Spinal cord (tissue), 10 donors: ENCODE measurements around the gene SLC41A2. TPM values are rescaled to one million over a fixed set of nuclear protein-coding genes. Genes with fewer than 3 reads are reported as not detected.
"Not testable (repeated sequence)": the region's sequence is repeated elsewhere in the genome, so short reads cannot be mapped to it uniquely, and the experiment has no call there.

ENCODE experiments used
- DNase-seq, 6 donors: peaks; one replicate each; pipeline versions ENCODE4 v3.0.0 to v3.0.0-alpha.2; 2013 to 2015; ENCODE audit warnings: low spot score in 6 of 6, low read depth in 4 of 6
- H3K27ac ChIP-seq: one replicate; pipeline ENCODE4 v1.5.1; 2013; ENCODE audit warnings: low read depth, low read length, control low read depth
- H3K27me3 ChIP-seq: one replicate; pipeline ENCODE4 v1.6.1; 2013; ENCODE audit warnings: low read length; ENCODE audit not compliant: control insufficient read depth, insufficient read depth
- H3K36me3 ChIP-seq: one replicate; pipeline ENCODE4 v1.6.1; 2013; ENCODE audit warnings: low read length; ENCODE audit not compliant: control insufficient read depth, insufficient read depth
- H3K4me1 ChIP-seq: one replicate; pipeline ENCODE4 v1.6.1; 2013; ENCODE audit warnings: low read length; ENCODE audit not compliant: control insufficient read depth, insufficient read depth
- H3K4me3 ChIP-seq: one replicate; pipeline ENCODE4 v1.5.1; 2013; ENCODE audit warnings: low read depth, low read length, control low read depth
- H3K9me3 ChIP-seq: one replicate; pipeline ENCODE4 v1.6.1; 2013; ENCODE audit warnings: low read length; ENCODE audit not compliant: control insufficient read depth, insufficient read depth
- WGBS: methylation state at CpG from one replicate; pipeline ENCODE4 v1.1.5; 2013; ENCODE audit warnings: missing lambda C conversion rate; ENCODE audit not compliant: insufficient coverage; 5-methylcytosine and 5-hydroxymethylcytosine counted together
- polyA plus RNA-seq, 2 donors: library from polyadenylated mRNA; unstranded; fragments of 120-200 nt; gene quantifications; one replicate each; pipeline ENCODE4 v1.2.1, GENCODE V29; 2013; ENCODE audit not compliant: insufficient read length in 2 of 2
- total RNA-seq, 2 donors: library from RNA; depleted of rRNA in 1 of 2; stranded (reverse); fragments of 120-200 nt in 1 of 2; fragments of >200 nt in 1 of 2; gene quantifications; one replicate each; pipeline versions ENCODE4 v1.2.3 to v1.2.4, GENCODE V29; 2013 to 2014
- donor health status: healthy.

SLC41A2 gene
- total and polyA plus RNA-seq, 4 donors, result 12.7 to 60.6 (median 26.9) TPM

- Histone ChIP-seq H3K9me3 (no peaks in the 10 kb centered on the region), H3K4me3 (no peak overlapping the region), H3K27ac (no peak overlapping the region), H3K4me1 (peaks cover 9% of the 10 kb centered on the region), H3K36me3 (no peaks in the 10 kb centered on the region), H3K27me3 (no peaks in the 10 kb centered on the region)
- WGBS, result no CpG with 5 or more reads among the region's 2 CpGs
- DNase-seq, result no peak
Measured at GRCh38 chr12:104955703-104956102, 2.4 kb downstream of the SLC41A2 start.

- H3K4me1 ChIP-seq, result peaks cover under 1% of the 10 kb centered on the region
- no peak overlapping the region for H3K4me3 ChIP-seq
- H3K9me3 ChIP-seq, result no peaks in the 10 kb centered on the region
- no CpG with 5 or more reads among the region's 2 CpGs for WGBS
- H3K27ac ChIP-seq, result no peak overlapping the region
- no peak for DNase-seq
- no peaks in the 10 kb centered on the region for H3K36me3 ChIP-seq
- H3K27me3 ChIP-seq, result no peaks in the 10 kb centered on the region
Measured at GRCh38 chr12:104953323-104953722, 4.8 kb downstream of the SLC41A2 start.

- Histone ChIP-seq H3K27ac (no peak overlapping the region), H3K36me3 (no peaks in the 10 kb centered on the region), H3K27me3 (no peaks in the 10 kb centered on the region), H3K9me3 (no peaks in the 10 kb centered on the region), H3K4me3 (no peak overlapping the region), H3K4me1 (no peaks in the 10 kb centered on the region)
- no peak for DNase-seq
- no CpG with 5 or more reads among the region's 3 CpGs for WGBS
Measured at GRCh38 chr12:104952816-104953215, 5.3 kb downstream of the SLC41A2 start.

- 50% methylated on average over 1 of the region's 5 CpGs for WGBS
- Histone ChIP-seq H3K27ac (no peak overlapping the region), H3K4me1 (no peaks in the 10 kb centered on the region), H3K9me3 (no peaks in the 10 kb centered on the region), H3K36me3 (no peaks in the 10 kb centered on the region), H3K4me3 (no peak overlapping the region), H3K27me3 (no peaks in the 10 kb centered on the region)
- DNase-seq, result peak in 1 of 6 donors; percentile 6
Measured at GRCh38 chr12:104951759-104952509, 6.2 kb downstream of the SLC41A2 start.

- H3K4me1 ChIP-seq, H3K36me3 ChIP-seq, H3K4me3 ChIP-seq, H3K9me3 ChIP-seq, DNase-seq, H3K27me3 ChIP-seq, H3K27ac ChIP-seq: not testable (repeated sequence)
- WGBS, result no CpG with 5 or more reads among the region's 4 CpGs
Measured at GRCh38 chr12:104948716-104949115, 9.4 kb downstream of the SLC41A2 start.

- Histone ChIP-seq H3K27me3 (no peaks in the 10 kb centered on the region), H3K9me3 (no peaks in the 10 kb centered on the region), H3K4me3 (no peak overlapping the region), H3K4me1 (no peaks in the 10 kb centered on the region), H3K36me3 (no peaks in the 10 kb centered on the region), H3K27ac (no peak overlapping the region)
- no peak for DNase-seq
- WGBS, result 96% methylated on average over 3 of the region's 3 CpGs
Measured at GRCh38 chr12:104944252-104944651, 13.8 kb downstream of the SLC41A2 start.

- DNase-seq, H3K9me3 ChIP-seq, H3K4me3 ChIP-seq, H3K27me3 ChIP-seq, H3K36me3 ChIP-seq, H3K4me1 ChIP-seq, H3K27ac ChIP-seq: not testable (repeated sequence)
- WGBS, result 98% methylated on average over 4 of the region's 8 CpGs
Measured at GRCh38 chr12:104943401-104943800, 14.7 kb downstream of the SLC41A2 start.

- Histone ChIP-seq H3K36me3 (no peaks in the 10 kb centered on the region), H3K9me3 (no peaks in the 10 kb centered on the region), H3K27ac (no peak overlapping the region), H3K4me3 (no peak overlapping the region), H3K4me1 (no peaks in the 10 kb centered on the region), H3K27me3 (no peaks in the 10 kb centered on the region)
- no CpG with 5 or more reads among the region's 4 CpGs for WGBS
- DNase-seq, result no peak
Measured at GRCh38 chr12:104942075-104942474, 16.0 kb downstream of the SLC41A2 start.

- no peaks in the 10 kb centered on the region for H3K9me3 ChIP-seq
- no peak overlapping the region for H3K27ac ChIP-seq
- H3K27me3 ChIP-seq, result no peaks in the 10 kb centered on the region
- no peak overlapping the region for H3K4me3 ChIP-seq
- no peak for DNase-seq
- no CpG with 5 or more reads among the region's 3 CpGs for WGBS
- H3K36me3 ChIP-seq, result no peaks in the 10 kb centered on the region
- no peaks in the 10 kb centered on the region for H3K4me1 ChIP-seq
Measured at GRCh38 chr12:104941454-104941853, 16.6 kb downstream of the SLC41A2 start.

- Histone ChIP-seq H3K27me3 (no peaks in the 10 kb centered on the region), H3K4me3 (no peak overlapping the region), H3K27ac (no peak overlapping the region), H3K36me3 (no peaks in the 10 kb centered on the region), H3K4me1 (no peaks in the 10 kb centered on the region), H3K9me3 (no peaks in the 10 kb centered on the region)
- WGBS, result 90% methylated on average over 1 of the region's 2 CpGs
- DNase-seq, result no peak
Measured at GRCh38 chr12:104939089-104939488, 19.0 kb downstream of the SLC41A2 start.
